HepG2 (cell line): ENCODE results near the gene STRN4. TPM values are rescaled to one million over a fixed set of nuclear protein-coding genes. Genes with fewer than 3 reads are reported as not detected.

Experiments
- ARID4A ChIP-seq: sonication (generic); formaldehyde crosslinking; IDR thresholded peaks from 2 replicates; pipeline ENCODE4 v1.5.0; 2020; ENCODE audit warnings: mild to moderate bottlenecking, missing genetic modification reagents, borderline replicate concordance
- ARID5B ChIP-seq: IDR thresholded peaks from 2 replicates; pipeline ENCODE4 v1.4.0; 2020; ENCODE audit warnings: mild to moderate bottlenecking, missing genetic modification reagents
- HIC2 ChIP-seq: sonication (generic); formaldehyde crosslinking; IDR thresholded peaks from 2 replicates; pipeline ENCODE4 v1.9.0; 2022; ENCODE audit warnings: low read depth, missing genetic modification reagents
- KAT2B ChIP-seq: fragments of 150-350 bp; IDR thresholded peaks from 2 replicates; pipeline ENCODE4 v1.6.1; 2014; ENCODE audit warnings: low read depth, low read length, borderline replicate concordance
- NFKBIZ ChIP-seq: IDR thresholded peaks from 2 replicates; pipeline ENCODE4 v1.6.1; 2018; ENCODE audit warnings: missing genetic modification reagents, missing compliant biosample characterization
- U2AF1 ChIP-seq: fragments of 200-400 bp; formaldehyde crosslinking; optimal IDR thresholded peaks from 2 replicates; pipeline ENCODE3; 2017; ENCODE audit warnings: mild to moderate bottlenecking, low read depth, low read length
- polyA plus RNA-seq, 8 experiments: library from polyadenylated mRNA; depleted of rRNA in 3 of 8; stranded (reverse) in 7 of 8; unstranded in 1 of 8; fragments of >200 nt; fragmentation: Illumina TruSeq in 4 of 8; extraction: Trizol in 4 of 8; gene quantifications; 2 replicates each; pipeline versions ENCODE4 v1.2.1 to v1.2.3, GENCODE V29; 2011 to 2016; ENCODE audit warnings: low read depth in 4 of 8, missing spikeins in 1 of 8, mixed read lengths in 1 of 8; ENCODE audit not compliant: insufficient read depth in 1 of 8
- total RNA-seq, 5 experiments: library from RNA; depleted of rRNA; stranded (reverse); fragments of >200 nt; fragmentation: Illumina TruSeq; extraction: Trizol; gene quantifications; 2 replicates each; pipeline ENCODE4 v1.2.3, GENCODE V29; 2016; ENCODE audit warnings: low read depth in 1 of 5
- TF ChIP-seq, protein P1 (sequence below): sonication (generic); formaldehyde crosslinking; IDR thresholded peaks from 2 replicates; pipeline ENCODE4 v1.4.0; 2020; ENCODE audit warnings: mild to moderate bottlenecking, missing genetic modification reagents
- TF ChIP-seq, protein P2 (sequence below): IDR thresholded peaks from 2 replicates; pipeline ENCODE4 v1.6.1; 2016
- TF ChIP-seq, protein P3 (sequence below): sonication (generic); formaldehyde crosslinking; IDR thresholded peaks from 2 replicates; pipeline ENCODE4 v1.4.0; 2020; ENCODE audit warnings: missing genetic modification reagents

STRN4 gene
- total and polyA plus RNA-seq, 2 of the 13 experiments (the other 11 are each of a cell fraction or from before 2014, with no cell fraction given): 43.1 to 57.3 TPM

DNA sequence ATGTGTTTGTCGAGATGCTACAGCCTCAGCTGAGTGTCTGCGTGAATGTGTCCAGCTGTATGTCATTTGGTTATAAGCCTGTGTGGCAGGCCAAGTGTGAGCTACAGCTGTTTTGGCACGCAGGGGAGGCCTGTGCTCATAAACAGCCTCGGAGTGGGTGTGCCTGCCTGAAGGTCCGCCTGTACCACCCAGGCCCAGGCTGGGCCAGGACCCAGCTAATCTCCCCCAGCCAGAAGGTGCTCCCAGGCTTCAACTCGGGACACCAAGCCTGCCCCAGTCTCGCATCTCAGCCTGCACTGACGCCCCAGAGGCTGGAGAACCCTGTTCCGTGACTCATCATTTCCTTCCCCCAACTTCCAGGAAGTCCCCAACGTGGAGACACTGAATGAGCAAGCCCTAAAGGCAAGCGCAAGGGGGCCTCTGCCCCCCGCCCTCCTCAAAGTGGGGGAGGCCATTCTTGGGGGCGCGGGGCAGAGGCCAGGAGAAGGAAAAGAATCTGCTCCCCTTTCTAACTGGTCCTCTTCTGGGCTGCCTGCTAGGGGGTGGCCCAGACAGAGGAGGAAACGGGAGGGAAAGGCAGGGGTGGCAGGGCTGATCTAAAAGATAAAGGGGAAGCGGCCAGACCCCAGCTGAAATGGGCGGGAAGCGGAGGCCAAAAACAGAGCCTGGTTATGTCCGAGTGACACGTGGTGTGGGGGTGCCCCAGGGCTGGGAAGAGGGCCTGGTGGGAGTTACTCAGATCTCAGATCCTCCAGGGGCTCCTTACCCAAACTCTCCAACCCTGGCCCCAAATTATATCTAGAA, 40.2 kb upstream of the STRN4 start (continued):
- TF ChIP-seq ARID5B (CRISPR knock-in tag): no peak
- TF ChIP-seq ARID4A (CRISPR knock-in tag): peak; percentile 73
- TF ChIP-seq, protein P1, sequence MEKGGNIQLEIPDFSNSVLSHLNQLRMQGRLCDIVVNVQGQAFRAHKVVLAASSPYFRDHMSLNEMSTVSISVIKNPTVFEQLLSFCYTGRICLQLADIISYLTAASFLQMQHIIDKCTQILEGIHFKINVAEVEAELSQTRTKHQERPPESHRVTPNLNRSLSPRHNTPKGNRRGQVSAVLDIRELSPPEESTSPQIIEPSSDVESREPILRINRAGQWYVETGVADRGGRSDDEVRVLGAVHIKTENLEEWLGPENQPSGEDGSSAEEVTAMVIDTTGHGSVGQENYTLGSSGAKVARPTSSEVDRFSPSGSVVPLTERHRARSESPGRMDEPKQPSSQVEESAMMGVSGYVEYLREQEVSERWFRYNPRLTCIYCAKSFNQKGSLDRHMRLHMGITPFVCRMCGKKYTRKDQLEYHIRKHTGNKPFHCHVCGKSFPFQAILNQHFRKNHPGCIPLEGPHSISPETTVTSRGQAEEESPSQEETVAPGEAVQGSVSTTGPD: 0 out of 2 replicates have a peak, but pooled peaks have one; percentile 25
- TF ChIP-seq, protein P2, sequence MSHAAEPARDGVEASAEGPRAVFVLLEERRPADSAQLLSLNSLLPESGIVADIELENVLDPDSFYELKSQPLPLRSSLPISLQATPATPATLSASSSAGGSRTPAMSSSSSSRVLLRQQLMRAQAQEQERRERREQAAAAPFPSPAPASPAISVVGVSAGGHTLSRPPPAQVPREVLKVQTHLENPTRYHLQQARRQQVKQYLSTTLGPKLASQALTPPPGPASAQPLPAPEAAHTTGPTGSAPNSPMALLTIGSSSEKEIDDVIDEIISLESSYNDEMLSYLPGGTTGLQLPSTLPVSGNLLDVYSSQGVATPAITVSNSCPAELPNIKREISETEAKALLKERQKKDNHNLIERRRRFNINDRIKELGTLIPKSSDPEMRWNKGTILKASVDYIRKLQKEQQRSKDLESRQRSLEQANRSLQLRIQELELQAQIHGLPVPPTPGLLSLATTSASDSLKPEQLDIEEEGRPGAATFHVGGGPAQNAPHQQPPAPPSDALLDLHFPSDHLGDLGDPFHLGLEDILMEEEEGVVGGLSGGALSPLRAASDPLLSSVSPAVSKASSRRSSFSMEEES (CRISPR knock-in tag): no peak
- TF ChIP-seq NFKBIZ (CRISPR knock-in tag): 0 out of 2 replicates have a peak, but pooled peaks have one; percentile 33
- no peak for TF ChIP-seq U2AF1
- TF ChIP-seq, protein P3, sequence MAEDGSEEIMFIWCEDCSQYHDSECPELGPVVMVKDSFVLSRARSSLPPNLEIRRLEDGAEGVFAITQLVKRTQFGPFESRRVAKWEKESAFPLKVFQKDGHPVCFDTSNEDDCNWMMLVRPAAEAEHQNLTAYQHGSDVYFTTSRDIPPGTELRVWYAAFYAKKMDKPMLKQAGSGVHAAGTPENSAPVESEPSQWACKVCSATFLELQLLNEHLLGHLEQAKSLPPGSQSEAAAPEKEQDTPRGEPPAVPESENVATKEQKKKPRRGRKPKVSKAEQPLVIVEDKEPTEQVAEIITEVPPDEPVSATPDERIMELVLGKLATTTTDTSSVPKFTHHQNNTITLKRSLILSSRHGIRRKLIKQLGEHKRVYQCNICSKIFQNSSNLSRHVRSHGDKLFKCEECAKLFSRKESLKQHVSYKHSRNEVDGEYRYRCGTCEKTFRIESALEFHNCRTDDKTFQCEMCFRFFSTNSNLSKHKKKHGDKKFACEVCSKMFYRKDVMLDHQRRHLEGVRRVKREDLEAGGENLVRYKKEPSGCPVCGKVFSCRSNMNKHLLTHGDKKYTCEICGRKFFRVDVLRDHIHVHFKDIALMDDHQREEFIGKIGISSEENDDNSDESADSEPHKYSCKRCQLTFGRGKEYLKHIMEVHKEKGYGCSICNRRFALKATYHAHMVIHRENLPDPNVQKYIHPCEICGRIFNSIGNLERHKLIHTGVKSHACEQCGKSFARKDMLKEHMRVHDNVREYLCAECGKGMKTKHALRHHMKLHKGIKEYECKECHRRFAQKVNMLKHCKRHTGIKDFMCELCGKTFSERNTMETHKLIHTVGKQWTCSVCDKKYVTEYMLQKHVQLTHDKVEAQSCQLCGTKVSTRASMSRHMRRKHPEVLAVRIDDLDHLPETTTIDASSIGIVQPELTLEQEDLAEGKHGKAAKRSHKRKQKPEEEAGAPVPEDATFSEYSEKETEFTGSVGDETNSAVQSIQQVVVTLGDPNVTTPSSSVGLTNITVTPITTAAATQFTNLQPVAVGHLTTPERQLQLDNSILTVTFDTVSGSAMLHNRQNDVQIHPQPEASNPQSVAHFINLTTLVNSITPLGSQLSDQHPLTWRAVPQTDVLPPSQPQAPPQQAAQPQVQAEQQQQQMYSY: no peak
- no peak for TF ChIP-seq KAT2B
- no peak for TF ChIP-seq HIC2 (CRISPR knock-in tag)
